ENCODE results near the gene MYCBPAP.
A peak's percentile ranks its signal among the peaks of the same experiment; 100 is the strongest.

Gene MYCBPAP

GRCh38 chr17:50482110-50482509 lies 26.1 kb upstream of the MYCBPAP start:
- Histone ChIP-seq H3K27ac (peak overlapping the region in 2 of 11 experiments; percentile 7 to 15; a peak in 1 of 22 replicates), H3K4me1 (peaks cover 21 to 41% (median 27%) of the 10 kb centered on the region in 10 experiments), H3K9ac (0 out of 22 replicates have a peak overlapping the region, but pooled peaks of 1 of the 11 experiments have one; percentile 2), H3K27me3 (no peaks in the 10 kb centered on the region), H4K20me1 (peaks cover 0 to 24% (median 7%) of the 10 kb centered on the region in 11 experiments; a peak in 14 of 22 replicates), H3K36me3 (peaks cover 35 to 71% (median 54%) of the 10 kb centered on the region in 11 experiments), H3K4me3 (no peak overlapping the region), H3K9me3 (replicated peaks in 1 of 11) (no peaks in the 10 kb centered on the region), H3K4me2 (no peak overlapping the region)
- TF ChIP-seq Cebpa-rat (IDR thresholded peaks at IDR 0.05): no peak

GRCh38 chr17:50482516-50482915 lies 25.7 kb upstream of the MYCBPAP start:
- peaks cover 0 to 24% (median 7%) of the 10 kb centered on the region in 11 experiments; a peak in 14 of 22 replicates for H4K20me1 ChIP-seq
- H3K27me3 ChIP-seq: no peaks in the 10 kb centered on the region
- H3K4me1 ChIP-seq: peaks cover 21 to 41% (median 27%) of the 10 kb centered on the region in 10 experiments
- peaks cover 35 to 71% (median 57%) of the 10 kb centered on the region in 11 experiments for H3K36me3 ChIP-seq
- H3K4me2 ChIP-seq: no peak overlapping the region
- H3K9me3 ChIP-seq (replicated peaks in 1 of 11): no peaks in the 10 kb centered on the region
- no peak for TF ChIP-seq Cebpa-rat (IDR thresholded peaks at IDR 0.05)
- H3K4me3 ChIP-seq: no peak overlapping the region
- H3K9ac ChIP-seq: 0 out of 22 replicates have a peak overlapping the region, but pooled peaks of 1 of the 11 experiments have one; percentile 2
- no peak overlapping the region for H3K27ac ChIP-seq

DNA sequence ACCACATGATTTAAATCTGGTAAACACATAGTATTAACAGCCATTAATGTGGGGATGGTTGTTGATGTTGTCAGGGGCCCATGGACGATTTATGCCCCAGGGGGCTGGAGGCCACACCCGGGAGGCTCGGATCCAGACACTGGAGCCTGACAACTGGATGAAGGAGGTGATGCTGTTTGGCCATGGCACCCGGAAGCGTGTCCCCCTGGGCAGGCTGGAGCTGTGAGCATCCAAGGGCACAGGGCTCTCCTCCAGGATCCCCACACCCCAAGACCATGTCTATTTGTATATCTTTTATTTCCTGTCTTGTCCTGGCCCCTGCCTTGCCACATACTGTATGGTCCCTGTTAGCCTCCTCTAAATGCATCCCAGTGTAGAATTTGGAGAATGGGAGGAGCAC lies 25.0 kb upstream of the MYCBPAP start:
- Histone ChIP-seq H3K4me3 (no peak overlapping the region), H3K4me1 (peaks cover 14 to 35% (median 20%) of the 10 kb centered on the region in 10 experiments), H3K27me3 (no peaks in the 10 kb centered on the region), H3K4me2 (no peak overlapping the region), H4K20me1 (peaks cover 0 to 24% (median 7%) of the 10 kb centered on the region in 11 experiments; a peak in 14 of 22 replicates), H3K36me3 (peaks cover 35 to 71% (median 57%) of the 10 kb centered on the region in 11 experiments), H3K9me3 (replicated peaks in 1 of 11) (no peaks in the 10 kb centered on the region), H3K9ac (0 out of 22 replicates have a peak overlapping the region, but pooled peaks of 1 of the 11 experiments have one; percentile 14), H3K27ac (no peak overlapping the region)
- no peak for TF ChIP-seq Cebpa-rat (IDR thresholded peaks at IDR 0.05)

GRCh38 chr17:50484386-50485155 lies 23.7 kb upstream of the MYCBPAP start:
- Histone ChIP-seq H3K4me1 (peaks cover 11 to 32% (median 17%) of the 10 kb centered on the region in 10 experiments), H3K27ac (no peak overlapping the region), H3K9me3 (replicated peaks in 1 of 11) (no peaks in the 10 kb centered on the region), H3K4me3 (no peak overlapping the region), H3K9ac (peak overlapping the region in 2 of 11 experiments; percentile 14 to 17; a peak in 1 of 22 replicates), H3K27me3 (no peaks in the 10 kb centered on the region), H3K4me2 (no peak overlapping the region), H4K20me1 (peaks cover 0 to 24% (median 7%) of the 10 kb centered on the region in 11 experiments; a peak in 14 of 22 replicates), H3K36me3 (peaks cover 35 to 71% (median 57%) of the 10 kb centered on the region in 11 experiments)
- TF ChIP-seq Cebpa-rat (IDR thresholded peaks at IDR 0.05): no peak

DNA sequence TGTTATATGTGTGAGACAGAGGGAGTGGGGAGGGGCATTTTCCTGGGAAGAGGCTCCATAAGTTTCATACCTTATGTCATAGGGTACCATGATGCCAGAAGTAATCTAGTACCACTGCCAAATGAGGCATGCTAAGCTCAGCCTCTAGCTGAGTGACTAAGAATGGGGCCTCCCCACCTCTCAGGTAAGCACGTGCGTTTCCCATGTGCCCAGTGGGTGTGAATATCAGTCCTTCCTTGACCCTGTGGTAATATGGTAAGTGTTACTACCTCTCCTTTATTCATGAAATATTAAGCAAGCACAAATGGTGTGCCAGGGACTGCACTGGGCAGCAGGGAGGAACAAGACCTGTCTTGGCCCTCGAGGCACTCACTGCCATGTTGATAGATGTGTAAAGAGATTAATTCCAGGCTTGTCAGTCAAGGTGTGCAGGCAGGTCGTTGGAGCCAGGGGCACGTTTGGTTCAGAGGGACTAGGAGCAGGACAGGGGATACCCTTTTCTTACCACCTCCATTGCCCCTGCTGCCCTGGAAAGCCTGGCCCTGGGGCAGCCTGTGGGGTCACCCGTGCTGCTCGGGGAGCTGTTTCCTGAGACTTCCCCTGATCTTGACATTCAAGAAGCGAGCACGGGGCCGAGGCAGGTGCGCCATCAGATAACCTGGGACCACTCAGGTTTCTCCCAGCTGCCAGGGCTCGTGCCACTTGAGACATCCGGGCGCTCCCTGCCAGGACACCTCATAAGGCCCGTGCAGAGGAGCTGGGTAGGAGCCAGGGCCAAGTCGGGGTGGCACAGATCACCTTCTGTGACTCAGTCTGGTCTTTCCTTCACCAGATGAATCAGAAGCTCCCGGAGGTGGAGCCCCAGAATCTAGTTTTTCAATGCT lies 20.8 kb upstream of the MYCBPAP start:
- no peak overlapping the region for H3K4me2 ChIP-seq

GRCh38 chr17:50488880-50489279 lies 19.4 kb upstream of the MYCBPAP start:
- TF ChIP-seq Cebpa-rat (IDR thresholded peaks at IDR 0.05): no peak
- no peak overlapping the region for H3K4me3 ChIP-seq
- H3K27ac ChIP-seq: no peak overlapping the region
- no peak overlapping the region for H3K4me2 ChIP-seq
- no peaks in the 10 kb centered on the region for H3K9me3 ChIP-seq (replicated peaks in 1 of 11)
- no peaks in the 10 kb centered on the region for H3K27me3 ChIP-seq
- H3K36me3 ChIP-seq: peaks cover 20 to 38% (median 29%) of the 10 kb centered on the region in 11 experiments
- H4K20me1 ChIP-seq: peaks cover 0 to 5% (median 0%) of the 10 kb centered on the region in 11 experiments; a peak in 2 of 22 replicates
- no peak overlapping the region for H3K9ac ChIP-seq
- peaks cover 0 to 3% (median 0%) of the 10 kb centered on the region in 10 experiments; a peak in 3 of 20 replicates for H3K4me1 ChIP-seq

More for the DNA sequence above, 20.8 kb upstream of the MYCBPAP start:
- Histone ChIP-seq H3K4me1 (peaks cover 0 to 3% (median 0%) of the 10 kb centered on the region in 10 experiments; a peak in 4 of 20 replicates), H3K27me3 (no peaks in the 10 kb centered on the region), H3K4me3 (no peak overlapping the region), H4K20me1 (peaks cover 0 to 5% (median 0%) of the 10 kb centered on the region in 11 experiments; a peak in 3 of 22 replicates), H3K9me3 (replicated peaks in 1 of 11) (no peaks in the 10 kb centered on the region), H3K36me3 (peaks cover 28 to 51% (median 43%) of the 10 kb centered on the region in 11 experiments), H3K9ac (no peak overlapping the region), H3K27ac (no peak overlapping the region)
- TF ChIP-seq Cebpa-rat (IDR thresholded peaks at IDR 0.05): no peak

DNA sequence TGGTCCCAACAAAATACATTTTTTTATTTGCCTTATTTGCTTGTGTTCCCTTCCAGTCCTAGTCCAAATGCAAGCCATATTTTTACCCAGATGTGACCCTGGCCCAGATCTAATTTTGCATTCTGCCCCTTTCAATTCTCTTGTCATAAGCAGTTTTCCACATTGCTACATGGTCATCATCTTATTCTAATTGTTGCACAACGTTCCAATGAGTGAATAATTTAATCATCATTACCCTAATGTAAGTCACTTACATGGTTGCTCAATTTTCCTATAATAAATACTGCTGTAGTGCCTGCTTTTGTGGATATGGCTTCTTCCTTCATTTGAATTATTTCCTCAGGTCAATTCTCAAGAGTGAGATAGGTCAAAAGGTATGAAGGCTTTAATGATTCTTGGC lies 16.7 kb upstream of the MYCBPAP start:
- Histone ChIP-seq H3K9me3 (replicated peaks in 1 of 11) (no peaks in the 10 kb centered on the region), H3K4me2 (no peak overlapping the region), H3K4me3 (no peak overlapping the region), H3K36me3 (peaks cover 0 to 12% (median 3%) of the 10 kb centered on the region in 11 experiments; a peak in 9 of 22 replicates), H4K20me1 (no peaks in the 10 kb centered on the region), H3K4me1 (no peaks in the 10 kb centered on the region; a peak in 1 of 20 replicates), H3K27ac (no peak overlapping the region), H3K27me3 (no peaks in the 10 kb centered on the region), H3K9ac (no peak overlapping the region)
- no peak for TF ChIP-seq Cebpa-rat (IDR thresholded peaks at IDR 0.05)

- no peaks in the 10 kb centered on the region for H3K9me3 ChIP-seq (replicated peaks in 1 of 11)
- no peaks in the 10 kb centered on the region for H3K27me3 ChIP-seq
- TF ChIP-seq Cebpa-rat (IDR thresholded peaks at IDR 0.05): no peak
- H3K9ac ChIP-seq: no peak overlapping the region
- no peak overlapping the region for H3K4me2 ChIP-seq
- H3K27ac ChIP-seq: no peak overlapping the region
- peaks cover 0 to 7% (median 0%) of the 10 kb centered on the region in 11 experiments; a peak in 7 of 22 replicates for H3K36me3 ChIP-seq
- no peak overlapping the region for H3K4me3 ChIP-seq
- no peaks in the 10 kb centered on the region; a peak in 1 of 20 replicates for H3K4me1 ChIP-seq
- no peaks in the 10 kb centered on the region for H4K20me1 ChIP-seq
These were observed 16.0 kb upstream of the MYCBPAP start for GRCh38 chr17:50492214-50492613.
